ENCODE data around the gene SHB. TPM values are rescaled to one million over a fixed set of nuclear protein-coding genes. Genes with fewer than 3 reads are reported as not detected.

Gene SHB
- total and polyA plus RNA-seq, 2 of the 8 experiments (the other 6 are each of a cell fraction or from before 2014, with no cell fraction given): 4.1 to 12.6 TPM

- TF ChIP-seq GABPA (IDR thresholded peaks at IDR 0.05; ENCODE audit: borderline replicate concordance, insufficient read depth, low read length) (no peak), SP4 (IDR thresholded peaks at IDR 0.05; ENCODE audit: low read length) (no peak), EZH2 (IDR thresholded peaks at IDR 0.05; ENCODE audit: low read depth, low read length, severe bottlenecking) (no peak), BACH1 (IDR thresholded peaks at IDR 0.05; ENCODE audit: low read length) (no peak)
Observed at GRCh38 chr9:37925006-37925405, 144.0 kb downstream of the SHB start (continued).
